PFSK-1 (cell line): ENCODE measurements around the gene MN1.

ENCODE experiments used
- FOXP2 ChIP-seq: optimal IDR thresholded peaks from 2 replicates; pipeline ENCODE3; 2011; ENCODE audit warnings: borderline replicate concordance, control low read depth, inconsistent platforms; ENCODE audit not compliant: insufficient read depth; ENCODE audit errors: extremely low read length, extremely low read depth
- POLR2AphosphoS5 ChIP-seq: IDR thresholded peaks from 2 replicates; pipeline ENCODE4 v1.6.1; 2012; ENCODE audit warnings: low read depth, mild to moderate bottlenecking, control low read depth, low read length, moderate library complexity
- SIN3A ChIP-seq: IDR thresholded peaks from 2 replicates; pipeline ENCODE4 v1.6.1; 2012; ENCODE audit warnings: mild to moderate bottlenecking, low read length, moderate library complexity, borderline replicate concordance; ENCODE audit not compliant: insufficient read depth

- TF ChIP-seq SIN3A: no peak
- TF ChIP-seq POLR2AphosphoS5: no peak
- TF ChIP-seq FOXP2: no peak
Measured at GRCh38 chr22:27772984-27773498, 28.5 kb downstream of the MN1 start.
